GM18505 (cell line): Measurements from ENCODE around the gene MXD4.

ENCODE experiments used
- ATAC-seq: cut with Tn5 transposase; IDR thresholded peaks from one replicate; pipeline ENCODE4 v1.9.1; 2021; ENCODE audit not compliant: unreplicated experiment
- POLR2A ChIP-seq: IDR thresholded peaks from 4 replicates; pipeline ENCODE4 v1.6.1; 2011; ENCODE audit warnings: borderline replicate concordance; ENCODE audit not compliant: insufficient read depth, insufficient read length; ENCODE audit errors: extremely low read depth

MXD4 gene, protein sequence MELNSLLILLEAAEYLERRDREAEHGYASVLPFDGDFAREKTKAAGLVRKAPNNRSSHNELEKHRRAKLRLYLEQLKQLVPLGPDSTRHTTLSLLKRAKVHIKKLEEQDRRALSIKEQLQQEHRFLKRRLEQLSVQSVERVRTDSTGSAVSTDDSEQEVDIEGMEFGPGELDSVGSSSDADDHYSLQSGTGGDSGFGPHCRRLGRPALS

DNA sequence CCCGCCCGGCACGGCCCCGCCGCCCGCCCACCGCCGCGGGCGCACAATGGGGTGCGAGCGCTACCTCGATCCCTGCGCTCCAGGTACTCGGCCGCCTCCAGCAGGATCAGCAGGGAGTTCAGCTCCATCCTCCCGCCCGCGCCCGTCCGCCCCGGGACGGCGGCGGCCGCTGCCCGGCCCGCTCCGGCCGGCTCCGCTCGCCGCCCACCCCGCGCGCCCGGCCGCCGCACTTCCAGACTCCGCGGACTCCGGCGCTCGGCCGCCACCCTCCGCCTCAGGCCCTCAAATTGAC, at the start of gene MXD4:
Gene MXD4, minus strand, starts transcription at position 257 of the 292 bp plus-strand sequence. Its CDS starts 129 bp downstream, at position 128.
- no peak for TF ChIP-seq POLR2A
- ATAC-seq, result peak; percentile 6

DNA sequence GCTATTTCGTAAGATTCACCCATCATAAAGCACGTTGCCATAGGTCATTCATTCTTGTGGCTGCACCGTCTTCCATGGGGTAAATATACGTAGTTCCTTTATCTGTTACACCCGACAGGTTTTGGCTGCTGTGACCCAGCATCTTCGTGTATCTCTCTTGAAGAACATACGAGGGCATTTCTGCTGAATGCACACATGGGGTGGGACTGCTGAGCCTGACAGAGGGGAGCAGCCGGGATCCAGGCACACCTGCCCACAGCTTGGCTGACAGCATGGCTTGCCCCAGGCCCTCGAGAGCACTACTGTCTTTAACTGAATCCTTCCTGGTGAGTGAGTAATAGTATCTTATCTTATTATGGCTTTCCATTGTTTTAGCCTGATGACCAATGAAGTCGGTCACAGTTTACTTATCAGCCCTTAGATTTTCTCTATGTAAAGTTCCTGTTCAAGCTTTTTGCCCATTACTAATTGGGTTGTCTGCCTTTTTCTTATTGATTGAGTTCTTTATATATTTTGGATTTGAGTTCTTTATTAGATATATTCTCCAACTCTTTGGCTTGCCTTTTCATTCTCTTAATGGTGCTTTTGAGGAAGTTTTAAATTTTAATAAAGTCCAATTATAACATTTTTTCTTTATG, 45.0 kb upstream of the MXD4 start:
- no peak for ATAC-seq
- TF ChIP-seq POLR2A, result no peak

GRCh38 chr4:2305766-2306501, 44.0 kb upstream of the MXD4 start:
- no peak for TF ChIP-seq POLR2A
- no peak for ATAC-seq

DNA sequence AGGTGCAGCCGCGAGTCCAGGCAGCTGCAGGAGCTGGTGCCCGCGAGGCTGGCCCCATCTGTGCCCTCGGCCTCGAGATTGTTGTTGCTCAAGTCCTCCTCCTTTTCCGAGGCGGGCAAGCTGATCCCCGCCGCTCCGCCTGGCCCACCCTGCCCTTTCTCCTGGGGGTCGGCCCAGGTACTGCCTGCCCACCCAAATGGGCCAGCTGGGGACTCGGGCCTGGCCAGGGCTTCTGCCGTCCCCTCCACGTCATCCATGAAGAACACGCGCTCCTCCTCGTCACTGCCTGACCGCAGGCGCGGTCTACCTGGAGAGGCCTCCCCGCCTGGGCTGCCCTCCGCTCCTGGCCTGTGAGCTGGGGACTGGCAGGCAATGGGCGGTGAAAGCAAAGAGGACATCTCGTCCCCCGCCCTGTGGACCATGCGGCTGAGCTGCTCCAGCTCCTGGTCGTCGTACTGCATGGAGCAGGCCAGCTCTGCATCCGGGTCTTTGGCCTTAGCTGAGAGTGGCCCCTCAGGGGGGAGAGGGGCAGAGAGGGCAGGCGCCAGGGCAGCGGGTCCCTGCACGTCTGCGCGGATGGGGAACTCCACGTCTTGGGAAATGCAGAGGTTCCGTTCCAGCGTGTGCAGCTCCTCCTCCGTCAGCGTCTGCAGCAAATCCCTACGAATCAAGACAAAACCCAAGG, 43.1 kb upstream of the MXD4 start:
- ATAC-seq, result no peak

DNA sequence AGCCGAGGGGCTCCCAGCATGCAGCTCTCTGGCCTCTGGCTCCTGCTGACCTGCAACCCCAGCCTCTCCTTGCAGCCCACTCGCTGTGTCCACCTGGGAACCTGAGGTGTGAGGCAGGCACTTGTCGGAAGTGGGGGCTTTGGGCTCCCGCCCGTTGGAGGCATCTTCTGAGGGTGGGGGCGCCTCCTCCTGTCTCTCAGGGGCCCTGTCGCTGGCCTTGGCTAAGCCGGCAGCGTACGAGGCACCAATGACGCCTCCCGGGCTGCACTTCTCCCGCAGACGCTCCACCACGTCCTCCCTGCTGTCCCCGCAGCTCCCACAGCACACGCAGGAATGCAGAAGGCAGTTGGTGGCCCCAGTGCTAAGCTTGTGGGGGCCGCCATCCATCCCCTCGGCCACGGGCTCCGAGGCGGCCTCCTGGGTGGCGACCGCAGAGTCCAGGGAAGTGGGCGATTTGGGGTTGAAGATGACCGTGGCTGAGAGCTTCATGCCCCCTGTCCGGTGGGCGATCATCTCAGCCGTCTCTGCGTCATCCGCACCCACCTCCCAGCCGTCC, 42.5 kb upstream of the MXD4 start:
- no peak for ATAC-seq
- TF ChIP-seq POLR2A, result no peak

More for the DNA sequence above, 43.1 kb upstream of the MXD4 start:
- no peak for TF ChIP-seq POLR2A

DNA sequence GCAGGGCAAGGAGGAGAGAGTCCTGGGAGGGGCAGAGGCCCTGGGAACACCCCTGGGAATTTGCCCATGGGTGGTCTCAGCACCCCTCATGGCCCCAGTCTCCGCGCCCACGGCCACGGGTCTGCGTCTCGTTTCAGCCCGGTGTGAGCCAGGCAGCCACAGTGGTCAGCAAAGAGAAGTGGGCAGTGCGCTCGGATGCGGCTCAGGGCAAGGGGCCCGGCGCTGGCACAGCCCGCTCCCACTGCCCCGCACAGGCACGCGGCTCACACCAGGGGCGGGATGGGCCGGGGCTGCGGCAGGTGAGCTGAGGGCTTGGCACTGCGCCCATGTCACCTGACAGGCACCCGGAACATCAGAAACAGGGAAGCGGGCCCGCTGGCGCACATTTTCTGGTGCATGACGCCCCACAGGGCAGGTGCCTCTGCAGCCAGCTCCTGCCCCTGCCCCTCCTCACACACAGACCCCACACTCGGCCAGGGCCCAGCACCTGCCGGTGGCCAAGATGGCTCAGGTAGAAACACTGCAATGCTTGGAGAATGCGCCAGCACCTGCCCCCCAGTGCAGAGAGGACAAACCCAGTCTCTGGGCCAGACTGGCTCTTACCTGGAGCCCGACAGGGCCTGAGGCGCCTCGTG, 41.9 kb upstream of the MXD4 start:
- TF ChIP-seq POLR2A, result no peak
- ATAC-seq, result no peak

DNA sequence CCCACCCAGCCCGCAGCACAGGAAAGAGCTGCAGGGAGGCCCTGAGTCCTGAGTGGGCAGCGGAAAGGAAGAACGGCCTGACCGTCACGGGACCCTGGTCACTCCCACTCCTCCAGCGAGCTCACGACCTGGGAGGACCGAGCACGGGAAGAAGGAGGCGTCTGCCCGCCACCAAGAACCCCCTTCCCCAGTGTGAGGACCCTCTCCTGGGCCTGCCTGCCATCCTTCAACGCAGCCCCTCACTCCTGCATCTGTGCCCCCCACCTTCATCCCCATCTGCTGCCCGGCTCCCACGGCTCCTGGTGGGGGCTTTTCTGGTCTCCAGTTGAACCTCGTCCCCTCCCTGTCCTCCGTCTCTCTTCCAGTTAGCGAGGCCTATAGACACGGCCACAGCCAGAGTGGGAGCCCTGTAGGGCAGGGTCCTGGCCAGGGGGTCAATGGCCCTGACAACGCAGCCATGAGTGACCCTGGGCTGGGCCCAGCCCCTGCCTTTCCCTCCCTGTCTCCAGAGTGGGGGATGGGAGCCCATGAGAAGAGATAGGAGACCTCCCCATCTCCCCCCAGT, 41.3 kb upstream of the MXD4 start:
- ATAC-seq, result no peak
- TF ChIP-seq POLR2A, result no peak

GRCh38 chr4:2302387-2303119, 40.6 kb upstream of the MXD4 start:
- no peak for TF ChIP-seq POLR2A
- no peak for ATAC-seq

DNA sequence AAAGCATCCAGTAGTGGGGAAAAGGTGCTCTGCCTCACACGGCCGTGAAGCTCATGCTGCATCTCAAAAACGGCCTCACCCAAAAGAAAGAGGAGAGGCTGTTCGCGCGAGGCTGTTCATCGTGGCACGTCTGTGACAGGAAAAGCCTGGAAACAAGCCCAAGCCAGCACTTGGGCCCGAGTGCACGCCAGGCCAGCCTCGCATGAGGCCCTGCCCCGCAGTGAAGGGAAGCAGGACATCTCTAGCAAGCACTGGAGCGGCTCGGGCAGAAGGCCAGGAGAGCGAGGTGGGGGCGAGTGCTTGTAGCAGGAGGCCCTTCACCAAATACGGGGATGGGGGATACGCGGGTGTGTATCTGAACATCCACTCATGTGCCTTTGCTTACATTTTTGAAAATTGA, 39.9 kb upstream of the MXD4 start:
- no peak for ATAC-seq
- no peak for TF ChIP-seq POLR2A

GRCh38 chr4:2301225-2301642, 39.3 kb upstream of the MXD4 start:
- no peak for TF ChIP-seq POLR2A
- ATAC-seq, result no peak

DNA sequence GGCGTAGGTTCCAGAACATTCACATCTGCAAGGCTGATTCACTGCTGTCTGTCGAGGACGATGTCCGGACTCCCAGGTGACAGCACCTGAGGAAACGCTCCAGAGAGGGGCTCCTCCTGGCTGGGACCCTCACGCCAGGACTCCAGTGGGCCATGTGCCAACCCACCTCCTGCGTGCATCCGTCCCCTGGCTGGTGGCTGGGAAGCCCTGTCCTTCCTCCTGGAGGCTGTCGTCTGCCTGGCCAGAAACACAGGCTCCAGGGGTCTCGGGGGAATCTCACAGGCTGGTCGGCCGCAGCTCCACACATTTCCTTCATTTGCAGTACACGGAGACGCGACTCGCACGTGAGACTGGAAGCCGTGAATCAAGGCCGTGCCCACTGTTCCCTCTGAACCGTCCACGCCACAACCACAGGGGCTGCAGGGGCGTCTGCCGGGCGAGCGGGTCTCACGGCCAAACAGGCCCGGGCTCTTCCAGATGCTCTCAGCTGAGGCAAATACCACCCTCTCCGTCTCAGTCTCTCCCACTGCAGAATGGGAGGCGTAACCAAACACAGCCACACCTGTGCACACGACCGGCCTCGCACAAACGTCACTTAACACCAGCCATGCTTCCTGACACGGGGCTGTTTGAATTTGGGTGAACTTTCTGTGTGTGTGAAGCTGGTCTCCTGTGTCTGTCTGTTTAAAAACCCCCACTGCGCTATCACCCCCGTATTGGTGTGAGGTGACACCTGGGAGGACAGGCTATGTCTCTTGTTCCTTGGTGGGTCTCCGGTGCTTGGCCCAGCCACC, 38.7 kb upstream of the MXD4 start:
- no peak for ATAC-seq
- no peak for TF ChIP-seq POLR2A
